Measurements from ENCODE around the gene ADM2.
A peak's percentile ranks its signal among the peaks of the same experiment; 100 is the strongest.

ADM2 gene

GRCh38 chr22:50482107-50483074 lies 1.0 kb downstream of the ADM2 start:
- H3K4me3 ChIP-seq (ENCODE audit: low read depth, low read length): no peak overlapping the region
- TF ChIP-seq CTCF (IDR thresholded peaks at IDR 0.05; ENCODE audit: borderline replicate concordance, insufficient read depth, low read depth, low read length): no peak

- TF ChIP-seq CTCF (IDR thresholded peaks at IDR 0.05; ENCODE audit: borderline replicate concordance, insufficient read depth, low read depth, low read length): no peak
- H3K4me3 ChIP-seq (ENCODE audit: low read depth, low read length): no peak overlapping the region
Observed at GRCh38 chr22:50483106-50483505, 1.8 kb downstream of the ADM2 start.

GRCh38 chr22:50483556-50483955 lies 2.2 kb downstream of the ADM2 start:
- TF ChIP-seq CTCF (IDR thresholded peaks at IDR 0.05; ENCODE audit: borderline replicate concordance, insufficient read depth, low read depth, low read length): no peak
- H3K4me3 ChIP-seq (ENCODE audit: low read depth, low read length): no peak overlapping the region

GRCh38 chr22:50483977-50484853 lies 2.9 kb downstream of the ADM2 start:
- TF ChIP-seq CTCF (IDR thresholded peaks at IDR 0.05; ENCODE audit: borderline replicate concordance, insufficient read depth, low read depth, low read length): no peak
- H3K4me3 ChIP-seq (ENCODE audit: low read depth, low read length): no peak overlapping the region

GRCh38 chr22:50485221-50486131 lies 4.1 kb downstream of the ADM2 start:
- H3K4me3 ChIP-seq (ENCODE audit: low read depth, low read length): no peak overlapping the region
- no peak for TF ChIP-seq CTCF (IDR thresholded peaks at IDR 0.05; ENCODE audit: borderline replicate concordance, insufficient read depth, low read depth, low read length)

- peak within 1 kb of the TSS; percentile 7 for H3K4me3 ChIP-seq (ENCODE audit: low read depth, low read length)
- TF ChIP-seq CTCF (IDR thresholded peaks at IDR 0.05; ENCODE audit: borderline replicate concordance, insufficient read depth, low read depth, low read length): no peak
Observed at GRCh38 chr22:50486561-50487289, 5.4 kb downstream of the ADM2 start, which contains the start of gene MIOX. Gene MIOX, plus strand, starts transcription at chr22:50486859. Its CDS starts 39 bp downstream, at chr22:50486898.
